SK-N-SH treated with all-trans-retinoic acid at 6 μM for 48 hours (cell line): ENCODE results near the gene GRIK5.

Experiments
- ARNTL ChIP-seq: fragments of 450-650 bp; formaldehyde crosslinking; IDR thresholded peaks from 2 replicates; pipeline ENCODE4 v1.5.0; 2020; ENCODE audit warnings: low read depth, mild to moderate bottlenecking, moderate library complexity, borderline replicate concordance
- CSRNP3 ChIP-seq: fragments of 250-450 bp; sonication (Bioruptor Pico); IDR thresholded peaks from 2 replicates; pipeline ENCODE4 v1.5.1; 2021; ENCODE audit warnings: mild to moderate bottlenecking, moderate library complexity
- PATZ1 ChIP-seq: fragments of 250-450 bp; sonication (Bioruptor Pico); IDR thresholded peaks from 2 replicates; pipeline ENCODE4 v1.8.0; 2020; ENCODE audit warnings: mild to moderate bottlenecking, moderate library complexity, borderline replicate concordance
- RARB ChIP-seq: fragments of 250-450 bp; sonication (Bioruptor Pico); IDR thresholded peaks from 2 replicates; pipeline ENCODE4 v1.8.0; 2021; ENCODE audit warnings: mild to moderate bottlenecking, moderate library complexity

GRCh38 chr19:42117076-42117475 is 47.1 kb upstream of the GRIK5 start:
- no peak for TF ChIP-seq ARNTL (CRISPR knock-in tag)
- TF ChIP-seq CSRNP3 (CRISPR knock-in tag), result no peak
- no peak for TF ChIP-seq PATZ1
- TF ChIP-seq RARB (CRISPR knock-in tag), result no peak
